OCI-LY3 (cell line): ENCODE results near the gene GPR3.
"Not testable (repeated sequence)": the region's sequence is repeated elsewhere in the genome, so short reads cannot be mapped to it uniquely, and the experiment has no call there.

Experiments
- H2AFZ ChIP-seq: fragments of 200-600, 300-600 bp; shearing (Covaris generic); 2 replicates; pipeline ENCODE4 v1.6.0; 2014; ENCODE audit warnings: antibody characterized with exemption, low read depth, low read length
- H3K27ac ChIP-seq: fragments of 200-600, 300-600 bp; sonication (generic); 2 replicates; pipeline ENCODE4 v1.5.1; 2014; ENCODE audit warnings: mild to moderate bottlenecking, low read length, moderate library complexity, mixed read lengths
- H3K27me3 ChIP-seq: fragments of 200-600, 300-600 bp; sonication (generic); 2 replicates; pipeline ENCODE4 v1.6.1; 2014; ENCODE audit warnings: low read depth, low read length, mixed read lengths
- H3K36me3 ChIP-seq: fragments of 200-600, 300-600 bp; sonication (generic); replicated peaks from 2 replicates; pipeline ENCODE3; 2014; ENCODE audit warnings: low read depth, low read length, mixed read lengths
- H3K4me1 ChIP-seq: fragments of 300-600, 200-600 bp; sonication (generic); 2 replicates; pipeline ENCODE4 v1.6.1; 2014; ENCODE audit warnings: low read length, mixed read lengths
- H3K4me2 ChIP-seq: fragments of 200-600, 300-600 bp; sonication (generic); 2 replicates; pipeline ENCODE4 v1.6.1; 2014; ENCODE audit warnings: low read length, mixed read lengths
- H3K4me3 ChIP-seq: fragments of 300-600, 200-600 bp; sonication (generic); 2 replicates; pipeline ENCODE4 v1.5.1; 2014; ENCODE audit warnings: antibody characterized with exemption, mild to moderate bottlenecking, low read length, moderate library complexity
- H3K79me2 ChIP-seq: fragments of 300-600, 200-600 bp; shearing (Covaris generic); 2 replicates; pipeline ENCODE4 v1.6.1; 2014; ENCODE audit warnings: mild to moderate bottlenecking, low read length, mixed read lengths
- H3K9ac ChIP-seq: fragments of 300-600, 200-600 bp; shearing (Covaris generic); 2 replicates; pipeline ENCODE4 v1.6.0; 2014; ENCODE audit warnings: mild to moderate bottlenecking, low read length, moderate library complexity
- H3K9me3 ChIP-seq: fragments of 200-600, 300-600 bp; shearing (Covaris generic); 2 replicates; pipeline ENCODE4 v1.6.1; 2014; ENCODE audit warnings: low read length, mixed read lengths; ENCODE audit not compliant: insufficient read depth
- H4K20me1 ChIP-seq: fragments of 200-600, 300-600 bp; sonication (generic); 2 replicates; pipeline ENCODE4 v1.6.1; 2016; ENCODE audit warnings: low read length, mixed read lengths; ENCODE audit not compliant: insufficient read depth
- CTCF ChIP-seq: fragments of 200-600, 300-600 bp; sonication (generic); IDR thresholded peaks from 2 replicates; pipeline ENCODE4 v1.5.1; 2014; ENCODE audit warnings: antibody characterized with exemption, low read length, low read depth
- EZH2phosphoT487 ChIP-seq: fragments of 200-600 bp; shearing (Covaris generic); IDR thresholded peaks from 2 replicates; pipeline ENCODE4 v1.6.1; 2018; ENCODE audit warnings: antibody characterized with exemption, mixed run types, low read depth

The GPR3 gene

DNA sequence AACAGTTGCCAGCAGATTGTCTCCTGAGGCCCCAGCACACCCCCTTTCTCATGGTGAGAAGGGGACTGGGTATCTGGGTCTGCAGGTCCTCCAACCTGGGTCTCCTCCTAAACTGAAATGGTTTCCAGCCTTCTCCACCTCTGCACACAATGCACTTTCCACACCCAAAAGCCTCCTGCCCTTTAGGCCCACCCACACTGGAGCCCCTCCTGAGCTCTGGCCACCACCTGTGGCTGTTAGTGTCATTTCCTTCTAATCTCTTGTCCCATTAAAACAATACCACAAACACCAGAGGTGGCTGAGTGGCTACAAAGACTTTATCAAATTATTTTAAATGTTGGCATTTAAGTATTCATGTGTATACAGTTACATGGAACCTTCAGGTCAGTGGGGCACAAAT is 11.5 kb downstream of the GPR3 start:
- no peaks in the 10 kb centered on the region for H3K9me3 ChIP-seq
- no peak overlapping the region for H3K9ac ChIP-seq
- H4K20me1 ChIP-seq: no peaks in the 10 kb centered on the region
- no peak overlapping the region for H3K4me2 ChIP-seq
- H3K27ac ChIP-seq: no peak overlapping the region
- H3K4me3 ChIP-seq: no peak overlapping the region
- no peak overlapping the region for H2AFZ ChIP-seq
- H3K79me2 ChIP-seq: no peaks in the 10 kb centered on the region
- peaks cover 17% of the 10 kb centered on the region for H3K4me1 ChIP-seq
- no peaks in the 10 kb centered on the region for H3K27me3 ChIP-seq
- H3K36me3 ChIP-seq: peaks cover 3% of the 10 kb centered on the region
- no peak for TF ChIP-seq EZH2phosphoT487
- no peak for TF ChIP-seq CTCF

- Histone ChIP-seq H3K36me3 (peaks cover 3% of the 10 kb centered on the region), H2AFZ (no peak overlapping the region), H3K4me3 (no peak overlapping the region), H4K20me1 (no peaks in the 10 kb centered on the region), H3K27me3 (no peaks in the 10 kb centered on the region), H3K27ac (no peak overlapping the region), H3K9me3 (no peaks in the 10 kb centered on the region), H3K4me1 (peaks cover 17% of the 10 kb centered on the region), H3K9ac (no peak overlapping the region), H3K79me2 (no peaks in the 10 kb centered on the region), H3K4me2 (no peak overlapping the region)
- TF ChIP-seq CTCF (no peak), EZH2phosphoT487 (no peak)
These were observed 12.7 kb downstream of the GPR3 start for GRCh38 chr1:27405074-27405473.

DNA sequence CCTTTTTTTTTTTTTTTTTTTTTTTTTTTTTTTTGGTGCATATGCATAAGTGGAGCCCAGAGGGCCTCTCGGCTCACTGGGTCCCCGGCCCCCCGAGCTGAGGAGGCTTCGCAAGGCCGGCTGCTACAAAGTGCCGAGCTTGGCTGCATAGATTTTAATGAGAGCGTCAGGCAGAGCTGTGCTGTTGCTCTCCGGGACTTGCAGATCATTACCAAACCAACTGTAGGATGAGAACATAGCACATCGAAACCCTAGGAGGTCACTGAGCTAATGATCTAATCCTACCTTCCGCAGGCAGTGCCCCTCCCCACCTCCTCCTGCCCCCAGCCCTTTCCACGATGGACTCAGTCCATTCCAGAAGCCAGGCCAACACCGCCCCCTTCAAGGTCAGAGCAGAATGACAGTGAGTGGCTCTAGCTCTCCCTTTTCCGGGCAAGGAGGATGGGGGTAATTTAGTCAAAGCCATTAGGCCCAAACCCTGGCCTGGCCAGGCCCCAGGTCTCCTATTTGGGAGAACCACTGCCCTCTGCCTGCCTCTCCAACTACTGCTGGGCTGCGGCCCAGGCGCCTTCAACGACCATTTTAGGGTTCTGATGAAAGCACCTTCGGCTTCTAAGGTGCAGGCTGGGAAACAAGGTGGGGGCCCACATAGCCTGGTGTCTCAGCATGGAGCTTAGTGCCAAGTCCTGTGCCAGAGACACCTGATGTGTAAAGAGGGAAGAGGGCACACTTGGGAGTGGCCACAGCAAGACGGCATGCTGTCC is 13.4 kb downstream of the GPR3 start:
- H3K36me3 ChIP-seq, H3K9ac ChIP-seq, H3K9me3 ChIP-seq, H3K4me3 ChIP-seq, H3K4me2 ChIP-seq, H3K79me2 ChIP-seq, H3K27me3 ChIP-seq, H2AFZ ChIP-seq, H4K20me1 ChIP-seq, H3K27ac ChIP-seq: not testable (repeated sequence)
- peaks cover 17% of the 10 kb centered on the region for H3K4me1 ChIP-seq

- no peak overlapping the region for H2AFZ ChIP-seq
- no peaks in the 10 kb centered on the region for H3K79me2 ChIP-seq
- H4K20me1 ChIP-seq: no peaks in the 10 kb centered on the region
- no peaks in the 10 kb centered on the region for H3K9me3 ChIP-seq
- TF ChIP-seq EZH2phosphoT487 (no peak), CTCF (no peak)
- H3K4me2 ChIP-seq: 0 out of 2 replicates have a peak overlapping the region, but pooled peaks have one; percentile 48
- no peak overlapping the region for H3K27ac ChIP-seq
- H3K36me3 ChIP-seq: peaks cover 13% of the 10 kb centered on the region
- H3K4me3 ChIP-seq: no peak overlapping the region
- H3K27me3 ChIP-seq: no peaks in the 10 kb centered on the region
- H3K9ac ChIP-seq: no peak overlapping the region
- H3K4me1 ChIP-seq: peaks cover 20% of the 10 kb centered on the region
These were observed 13.9 kb downstream of the GPR3 start for GRCh38 chr1:27406362-27406680.

- Histone ChIP-seq H3K4me1 (peaks cover 22% of the 10 kb centered on the region), H3K4me2 (peak overlapping the region; percentile 48), H3K27ac (peak overlapping the region; percentile 29; the same call in 1 of the 2 replicates), H3K36me3 (peaks cover 13% of the 10 kb centered on the region)
- H3K27me3 ChIP-seq, H2AFZ ChIP-seq, H4K20me1 ChIP-seq, H3K4me3 ChIP-seq, H3K9ac ChIP-seq, H3K9me3 ChIP-seq, H3K79me2 ChIP-seq: not testable (repeated sequence)
These were observed 14.4 kb downstream of the GPR3 start for GRCh38 chr1:27406791-27407190.
